Measurements from ENCODE around the gene TWF2.

GRCh38 chr3:52194485-52195290 lies 44.3 kb downstream of the TWF2 start:
- TF ChIP-seq CTCF (IDR thresholded peaks at IDR 0.05; ENCODE audit: insufficient read depth, low read length, poor library complexity, severe bottlenecking) = no peak
- TF ChIP-seq EZH2phosphoT487 (conservative IDR thresholded peaks at IDR 0.05; ENCODE audit: low read length) = no peak
